HepG2 (cell line): ENCODE measurements around the gene GART. TPM values are rescaled to one million over a fixed set of nuclear protein-coding genes. Genes with fewer than 3 reads are reported as not detected.
A peak's percentile ranks its signal among the peaks of the same experiment; 100 is the strongest.

Experiments used
- CHD4 ChIP-seq: fragments of 200-600 bp; sonication (generic); IDR thresholded peaks from 2 replicates; pipeline ENCODE4 v1.7.0; 2017; ENCODE audit warnings: mild to moderate bottlenecking, low read length, borderline replicate concordance
- HNF1A ChIP-seq, 2 experiments: sonication (generic) in 1 of 2; formaldehyde crosslinking in 1 of 2; IDR thresholded peaks; 2 replicates each; pipeline versions ENCODE4 v1.4.0 to v1.6.1; 2016 to 2020; ENCODE audit warnings: borderline replicate concordance in 1 of 2, low read depth in 1 of 2, mild to moderate bottlenecking in 1 of 2, missing genetic modification reagents in 1 of 2
- KMT2A ChIP-seq: sonication (generic); formaldehyde crosslinking; IDR thresholded peaks from 2 replicates; pipeline ENCODE4 v1.4.0; 2020; ENCODE audit warnings: missing genetic modification reagents
- LCORL ChIP-seq, 2 experiments: fragments of 450-650 bp in 1 of 2; sonication (generic) in 1 of 2; formaldehyde crosslinking in 1 of 2; IDR thresholded peaks; 2 replicates each; pipeline versions ENCODE4 v1.5.0 to v1.6.1; 2017 to 2020; ENCODE audit warnings: antibody characterized with exemption in 1 of 2, missing genetic modification reagents in 1 of 2
- MAFG ChIP-seq: sonication (generic); formaldehyde crosslinking; IDR thresholded peaks from 2 replicates; pipeline ENCODE4 v1.5.1; 2020; ENCODE audit warnings: mild to moderate bottlenecking, missing genetic modification reagents
- PRDM10 ChIP-seq: sonication (generic); formaldehyde crosslinking; IDR thresholded peaks from 2 replicates; pipeline ENCODE4 v1.4.0; 2020; ENCODE audit warnings: low read depth, missing genetic modification reagents
- PTBP1 ChIP-seq: fragments of 200-400 bp; formaldehyde crosslinking; IDR thresholded peaks from 2 replicates; pipeline ENCODE4 v1.6.1; 2018; ENCODE audit warnings: low read length, low read depth; ENCODE audit not compliant: poor library complexity, severe bottlenecking
- SETDB1 ChIP-seq: sonication (generic); formaldehyde crosslinking; IDR thresholded peaks from 2 replicates; pipeline ENCODE4 v1.5.1; 2020; ENCODE audit warnings: missing genetic modification reagents, mild to moderate bottlenecking, borderline replicate concordance
- TGIF2 ChIP-seq: IDR thresholded peaks from 2 replicates; pipeline ENCODE4 v1.6.1; 2016; ENCODE audit warnings: control low read depth, missing compliant biosample characterization
- ZFP36L1 ChIP-seq: sonication (generic); formaldehyde crosslinking; IDR thresholded peaks from 2 replicates; pipeline ENCODE4 v1.8.0; 2022; ENCODE audit warnings: mild to moderate bottlenecking, missing genetic modification reagents, moderate library complexity
- ZNF263 ChIP-seq: sonication (generic); formaldehyde crosslinking; IDR thresholded peaks from 2 replicates; pipeline ENCODE4 v1.4.0; 2020; ENCODE audit warnings: missing genetic modification reagents
- ZNF367 ChIP-seq: sonication (generic); formaldehyde crosslinking; IDR thresholded peaks from 2 replicates; pipeline ENCODE4 v1.4.0; 2020; ENCODE audit warnings: missing genetic modification reagents, borderline replicate concordance
- ZNF441 ChIP-seq: sonication (generic); formaldehyde crosslinking; IDR thresholded peaks from 2 replicates; pipeline ENCODE4 v1.7.0; 2021; ENCODE audit warnings: missing genetic modification reagents, borderline replicate concordance
- ZNF512 ChIP-seq: sonication (generic); formaldehyde crosslinking; IDR thresholded peaks from 2 replicates; pipeline ENCODE4 v1.4.0; 2020; ENCODE audit warnings: mild to moderate bottlenecking, missing genetic modification reagents
- ZNF616 ChIP-seq: sonication (generic); formaldehyde crosslinking; IDR thresholded peaks from 2 replicates; pipeline ENCODE4 v1.5.0; 2020; ENCODE audit warnings: low read depth, mild to moderate bottlenecking, missing genetic modification reagents
- polyA plus RNA-seq, 8 experiments: library from polyadenylated mRNA; depleted of rRNA in 3 of 8; stranded (reverse) in 7 of 8; unstranded in 1 of 8; fragments of >200 nt; fragmentation: Illumina TruSeq in 4 of 8; extraction: Trizol in 4 of 8; gene quantifications; 2 replicates each; pipeline versions ENCODE4 v1.2.1 to v1.2.3, GENCODE V29; 2011 to 2016; ENCODE audit warnings: low read depth in 4 of 8, missing spikeins in 1 of 8, mixed read lengths in 1 of 8; ENCODE audit not compliant: insufficient read depth in 1 of 8
- total RNA-seq, 5 experiments: library from RNA; depleted of rRNA; stranded (reverse); fragments of >200 nt; fragmentation: Illumina TruSeq; extraction: Trizol; gene quantifications; 2 replicates each; pipeline ENCODE4 v1.2.3, GENCODE V29; 2016; ENCODE audit warnings: low read depth in 1 of 5

GART gene
- total and polyA plus RNA-seq, 2 of the 13 experiments (the other 11 are each of a cell fraction or from before 2014, with no cell fraction given) = 17.9 to 109 TPM

- no peak for TF ChIP-seq ZNF367 (CRISPR knock-in tag)
- TF ChIP-seq ZNF512 (CRISPR knock-in tag) = no peak
- TF ChIP-seq ZNF616 = no peak
- TF ChIP-seq LCORL (IDR thresholded peaks at IDR 0.05) = no peak
- no peak for TF ChIP-seq LCORL (CRISPR knock-in tag; IDR thresholded peaks at IDR 0.05)
- TF ChIP-seq PTBP1 = no peak
- peak; percentile 84; the same call in 1 of the 2 replicates for TF ChIP-seq ZFP36L1
- peak; percentile 67 for TF ChIP-seq ZNF263 (CRISPR knock-in tag)
- TF ChIP-seq PRDM10 (CRISPR knock-in tag) = no peak
- TF ChIP-seq TGIF2 = peak; percentile 25
- peak; percentile 83; the same call in 1 of the 2 replicates for TF ChIP-seq KMT2A
- TF ChIP-seq ZNF441 (CRISPR knock-in tag) = no peak; the same call in 1 of the 2 replicates
- TF ChIP-seq CHD4 = no peak
- no peak for TF ChIP-seq HNF1A (IDR thresholded peaks at IDR 0.05; ENCODE audit: low read depth)
- TF ChIP-seq HNF1A (CRISPR knock-in tag; IDR thresholded peaks at IDR 0.05; ENCODE audit: borderline replicate concordance) = no peak; the same call in 1 of the 2 replicates
- no peak for TF ChIP-seq SETDB1
- no peak for TF ChIP-seq MAFG
These were observed 62.0 kb downstream of the GART start, which contains the start of gene TMEM50B (continued) for GRCh38 chr21:33479679-33480480.
